H9 (cell line): ENCODE data around the gene LRP5. TPM values are rescaled to one million over a fixed set of nuclear protein-coding genes. Genes with fewer than 3 reads are reported as not detected.

ENCODE experiments used
- DNase-seq: peaks from one replicate; pipeline ENCODE4 v3.0.0-alpha.2; 2017
- H2AFZ ChIP-seq: one replicate; pipeline ENCODE4 v1.6.1; 2013; ENCODE audit warnings: mild to moderate bottlenecking, low read length, control low read depth, moderate library complexity
- H2AK5ac ChIP-seq: 2 replicates; pipeline ENCODE4 v1.6.1; 2013; ENCODE audit warnings: low read length, control low read depth, mixed read lengths; ENCODE audit not compliant: insufficient read length
- H2BK120ac ChIP-seq: one replicate; pipeline ENCODE4 v1.6.1; 2013; ENCODE audit warnings: low read depth, mild to moderate bottlenecking, low read length, control low read depth, inconsistent platforms; ENCODE audit not compliant: poor library complexity, severe bottlenecking
- H2BK12ac ChIP-seq: 2 replicates; pipeline ENCODE4 v1.6.1; 2013; ENCODE audit warnings: low read length, control low read depth, mixed read lengths, low read depth; ENCODE audit not compliant: insufficient read length
- H2BK15ac ChIP-seq: 2 replicates; pipeline ENCODE4 v1.6.1; 2013; ENCODE audit warnings: low read depth, low read length, control low read depth
- H2BK20ac ChIP-seq: one replicate; pipeline ENCODE4 v1.6.1; 2013; ENCODE audit warnings: low read depth, mild to moderate bottlenecking, low read length, control low read depth, inconsistent platforms; ENCODE audit not compliant: poor library complexity, severe bottlenecking
- H2BK5ac ChIP-seq: 2 replicates; pipeline ENCODE4 v1.6.1; 2013; ENCODE audit warnings: low read length, control low read depth, mixed read lengths; ENCODE audit not compliant: insufficient read length
- H3K14ac ChIP-seq: 2 replicates; pipeline ENCODE4 v1.6.1; 2013; ENCODE audit warnings: low read length, control low read depth; ENCODE audit not compliant: insufficient read depth
- H3K18ac ChIP-seq: 2 replicates; pipeline ENCODE4 v1.6.1; 2013; ENCODE audit warnings: low read depth, mild to moderate bottlenecking, mixed read lengths, low read length, control low read depth; ENCODE audit not compliant: insufficient read length
- H3K23ac ChIP-seq: 2 replicates; pipeline ENCODE4 v1.6.1; 2013; ENCODE audit warnings: low read length, control low read depth, mixed read lengths, low read depth; ENCODE audit not compliant: insufficient read length
- H3K23me2 ChIP-seq: 2 replicates; pipeline ENCODE4 v1.6.1; 2013; ENCODE audit warnings: low read depth, mild to moderate bottlenecking, mixed read lengths, low read length, control low read depth; ENCODE audit not compliant: insufficient read length, poor library complexity, severe bottlenecking
- H3K27ac ChIP-seq: 2 replicates; pipeline ENCODE4 v1.5.1; 2013; ENCODE audit warnings: low read length, control low read depth, mixed read lengths, low read depth; ENCODE audit not compliant: insufficient read length
- H3K27me3 ChIP-seq: 2 replicates; pipeline ENCODE4 v1.6.1; 2013; ENCODE audit warnings: low read length, control low read depth, inconsistent platforms; ENCODE audit not compliant: insufficient read depth
- H3K4ac ChIP-seq: 2 replicates; pipeline ENCODE4 v1.6.1; 2013; ENCODE audit warnings: low read depth, mild to moderate bottlenecking, control low read depth, inconsistent platforms, low read length, moderate library complexity
- H3K4me1 ChIP-seq: 2 replicates; pipeline ENCODE4 v1.6.1; 2013; ENCODE audit warnings: low read length, control low read depth, inconsistent platforms; ENCODE audit not compliant: insufficient read depth
- H3K4me2 ChIP-seq: 2 replicates; pipeline ENCODE4 v1.6.1; 2013; ENCODE audit warnings: low read length, control low read depth, mixed read lengths; ENCODE audit not compliant: insufficient read length, insufficient read depth
- H3K56ac ChIP-seq: 2 replicates; pipeline ENCODE4 v1.6.1; 2013; ENCODE audit warnings: low read depth, mild to moderate bottlenecking, mixed read lengths, low read length, control low read depth; ENCODE audit not compliant: insufficient read length
- H3K79me1 ChIP-seq: 2 replicates; pipeline ENCODE4 v1.6.1; 2013; ENCODE audit warnings: low read depth, mild to moderate bottlenecking, moderate library complexity, low read length, control low read depth, inconsistent platforms; ENCODE audit not compliant: insufficient read depth, poor library complexity, severe bottlenecking
- H3K79me2 ChIP-seq: 2 replicates; pipeline ENCODE4 v1.6.1; 2013; ENCODE audit warnings: low read length, control low read depth, inconsistent platforms; ENCODE audit not compliant: insufficient read depth
- H3K9ac ChIP-seq: 2 replicates; pipeline ENCODE4 v1.6.1; 2013; ENCODE audit warnings: low read length, control low read depth, mixed read lengths; ENCODE audit not compliant: insufficient read length; ENCODE audit errors: extremely low read depth
- H3K9me3 ChIP-seq: one replicate; pipeline ENCODE4 v1.6.1; 2013; ENCODE audit warnings: low read depth, low read length, inconsistent platforms; ENCODE audit not compliant: control insufficient read depth
- H3T11ph ChIP-seq: one replicate; pipeline ENCODE4 v1.6.1; 2013; ENCODE audit warnings: mild to moderate bottlenecking, low read length, control low read depth, inconsistent platforms
- H4K20me1 ChIP-seq: one replicate; pipeline ENCODE4 v1.6.1; 2013; ENCODE audit not compliant: control insufficient read depth, insufficient read length, insufficient read depth
- H4K5ac ChIP-seq: 2 replicates; pipeline ENCODE4 v1.6.1; 2013; ENCODE audit warnings: low read depth, mild to moderate bottlenecking, mixed read lengths, low read length, control low read depth; ENCODE audit not compliant: insufficient read length
- H4K8ac ChIP-seq: replicated peaks from 2 replicates; pipeline ENCODE4 v1.6.1; 2013; ENCODE audit warnings: low read length, control low read depth, mixed read lengths, low read depth; ENCODE audit not compliant: insufficient read length
- H4K91ac ChIP-seq: 2 replicates; pipeline ENCODE4 v1.6.1; 2013; ENCODE audit warnings: low read depth, mild to moderate bottlenecking, moderate library complexity, mixed read lengths, low read length, control low read depth; ENCODE audit not compliant: insufficient read length
- H3K27ac Mint-ChIP-seq, 3 experiments: 2 replicates in 2 of 3; 3 replicates in 1 of 3; pipeline ENCODE4 v1.8.0; 2020 to 2021; ENCODE audit warnings: mixed read lengths in 3 of 3, mild to moderate bottlenecking in 1 of 3, moderate library complexity in 1 of 3
- H3K27me3 Mint-ChIP-seq: 2 replicates; pipeline ENCODE4 v1.8.0; 2021; ENCODE audit warnings: low read depth, mild to moderate bottlenecking, moderate library complexity, mixed read lengths
- H3K36me3 Mint-ChIP-seq, 3 experiments: 2 replicates in 2 of 3; 3 replicates in 1 of 3; pipeline ENCODE4 v1.8.0; 2020 to 2021; ENCODE audit warnings: low read depth in 3 of 3, mixed read lengths in 3 of 3; ENCODE audit not compliant: insufficient read depth in 1 of 3
- H3K4me1 Mint-ChIP-seq, 2 experiments: 2 replicates each; pipeline ENCODE4 v1.8.0; 2020; ENCODE audit warnings: mixed read lengths in 2 of 2
- H3K4me3 Mint-ChIP-seq, 2 experiments: 2 replicates in 1 of 2; 3 replicates in 1 of 2; pipeline ENCODE4 v1.8.0; 2020 to 2021; ENCODE audit warnings: mild to moderate bottlenecking in 2 of 2, mixed read lengths in 2 of 2, moderate library complexity in 1 of 2
- H3K9me3 Mint-ChIP-seq, 2 experiments: 2 replicates in 1 of 2; 3 replicates in 1 of 2; pipeline ENCODE4 v1.8.0; 2020; ENCODE audit warnings: mild to moderate bottlenecking in 2 of 2, mixed read lengths in 2 of 2, moderate library complexity in 1 of 2
- WGBS: extraction: QIAGEN DNeasy Blood & Tissue Kit; methylation state at CpG from one replicate; pipeline ENCODE4 v1.1.7; 2013; ENCODE audit warnings: missing lambda C conversion rate, low lambda C conversion rate, mixed read lengths; ENCODE audit not compliant: insufficient read length; ENCODE audit errors: extremely low coverage; 5-methylcytosine and 5-hydroxymethylcytosine counted together
- total RNA-seq: library from RNA; stranded (reverse); gene quantifications from 2 replicates; pipeline ENCODE4 v1.2.1, GENCODE V29; 2021
- TF ChIP-seq, protein P1 (sequence below): fragments of 200-600 bp; sonication (generic); conservative IDR thresholded peaks from 3 replicates; pipeline ENCODE4 v1.8.0; 2021; ENCODE audit warnings: antibody characterized with exemption, mild to moderate bottlenecking

The LRP5 gene
- total RNA-seq, 1 experiment from 2014 or later, result 38.4 TPM

DNA sequence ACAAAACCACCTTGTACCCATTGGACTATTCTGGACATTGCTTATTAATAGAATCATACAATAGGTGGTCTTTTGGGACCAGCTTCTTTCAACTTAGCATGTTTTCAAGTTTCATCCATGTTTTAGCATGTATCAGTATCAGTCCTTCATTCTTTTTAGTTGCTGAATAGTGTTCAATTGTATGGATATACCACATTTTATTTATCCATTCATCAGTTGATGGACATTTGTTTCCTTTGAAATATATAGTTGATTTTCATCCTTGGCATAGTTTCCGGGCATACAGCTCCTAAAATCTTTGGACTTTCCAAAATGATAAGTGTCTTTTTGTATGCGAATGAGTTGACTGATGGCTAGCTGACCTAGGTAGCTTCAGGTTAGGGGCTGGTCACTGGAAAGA, 160.4 kb downstream of the LRP5 start:
- peaks cover 48 to 55% of the 10 kb centered on the region in 2 experiments for H3K4me1 Mint-ChIP-seq
- no peaks in the 10 kb centered on the region for H3K9me3 ChIP-seq
- no peak overlapping the region for H2BK5ac ChIP-seq
- no peak overlapping the region for H3K4ac ChIP-seq
- H3K4me2 ChIP-seq, result no peak overlapping the region
- no peak overlapping the region for H4K8ac ChIP-seq
- no peak overlapping the region for H3K18ac ChIP-seq
- H3K23ac ChIP-seq, result no peak overlapping the region
- no peaks in the 10 kb centered on the region for H3K23me2 ChIP-seq
- H3K36me3 Mint-ChIP-seq, result peaks cover 53 to 64% (median 60%) of the 10 kb centered on the region in 3 experiments
- no peak overlapping the region for H3K27ac Mint-ChIP-seq
- H3T11ph ChIP-seq, result no peak overlapping the region
- H4K5ac ChIP-seq, result no peak overlapping the region
- H2AK5ac ChIP-seq, result no peak overlapping the region
- H3K56ac ChIP-seq, result no peak overlapping the region
- H3K27me3 Mint-ChIP-seq, result no peaks in the 10 kb centered on the region
- peaks cover 8% of the 10 kb centered on the region for H3K79me1 ChIP-seq
- peaks cover 4% of the 10 kb centered on the region for H3K4me1 ChIP-seq
- H3K9ac ChIP-seq, result no peak overlapping the region
- H3K14ac ChIP-seq, result no peak overlapping the region
- no peak overlapping the region for H4K91ac ChIP-seq
- no peaks in the 10 kb centered on the region for H4K20me1 ChIP-seq
- no peak overlapping the region for H2AFZ ChIP-seq
- no peak overlapping the region for H3K4me3 Mint-ChIP-seq
- no peak overlapping the region for H2BK20ac ChIP-seq
- WGBS, result no CpG with 5 or more reads among the region's 2 CpGs
- no peak overlapping the region for H2BK12ac ChIP-seq
- no peak overlapping the region for H3K27ac ChIP-seq
- H3K27me3 ChIP-seq, result no peaks in the 10 kb centered on the region
- DNase-seq, result no peak
- H2BK120ac ChIP-seq, result no peak overlapping the region
- H3K79me2 ChIP-seq, result peaks cover 68% of the 10 kb centered on the region; the same call in 1 of the 2 replicates
- peaks cover 13 to 41% of the 10 kb centered on the region in 2 experiments; a peak in 4 of 5 replicates for H3K9me3 Mint-ChIP-seq
- no peak overlapping the region for H2BK15ac ChIP-seq
- TF ChIP-seq, protein P1, sequence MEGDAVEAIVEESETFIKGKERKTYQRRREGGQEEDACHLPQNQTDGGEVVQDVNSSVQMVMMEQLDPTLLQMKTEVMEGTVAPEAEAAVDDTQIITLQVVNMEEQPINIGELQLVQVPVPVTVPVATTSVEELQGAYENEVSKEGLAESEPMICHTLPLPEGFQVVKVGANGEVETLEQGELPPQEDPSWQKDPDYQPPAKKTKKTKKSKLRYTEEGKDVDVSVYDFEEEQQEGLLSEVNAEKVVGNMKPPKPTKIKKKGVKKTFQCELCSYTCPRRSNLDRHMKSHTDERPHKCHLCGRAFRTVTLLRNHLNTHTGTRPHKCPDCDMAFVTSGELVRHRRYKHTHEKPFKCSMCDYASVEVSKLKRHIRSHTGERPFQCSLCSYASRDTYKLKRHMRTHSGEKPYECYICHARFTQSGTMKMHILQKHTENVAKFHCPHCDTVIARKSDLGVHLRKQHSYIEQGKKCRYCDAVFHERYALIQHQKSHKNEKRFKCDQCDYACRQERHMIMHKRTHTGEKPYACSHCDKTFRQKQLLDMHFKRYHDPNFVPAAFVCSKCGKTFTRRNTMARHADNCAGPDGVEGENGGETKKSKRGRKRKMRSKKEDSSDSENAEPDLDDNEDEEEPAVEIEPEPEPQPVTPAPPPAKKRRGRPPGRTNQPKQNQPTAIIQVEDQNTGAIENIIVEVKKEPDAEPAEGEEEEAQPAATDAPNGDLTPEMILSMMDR, result no peak
